Right lobe of liver (tissue), 4 donors: ENCODE results near the gene UTP15.

Experiments used
- POLR2A ChIP-seq: fragments of 450-650 bp; IDR thresholded peaks from one replicate; pipeline ENCODE4 v1.6.1; 2017; ENCODE audit warnings: antibody characterized with exemption, mild to moderate bottlenecking
- TF ChIP-seq, protein P1 (sequence below), 4 donors: fragments of 200-600 bp in 3 of 4; fragments of 450-650 bp in 1 of 4; IDR thresholded peaks; one replicate each; pipeline versions ENCODE4 v1.5.1 to v1.8.0; 2016 to 2022; ENCODE audit warnings: antibody characterized with exemption in 4 of 4, mild to moderate bottlenecking in 2 of 4
- donor health status: DM: no; HTN: no; CAD: no.
- donor health status: DM: no; HTN: no; CAD: no.
- donor health status: DM: no; HTN: yes; CAD: no.

- TF ChIP-seq, protein P1, sequence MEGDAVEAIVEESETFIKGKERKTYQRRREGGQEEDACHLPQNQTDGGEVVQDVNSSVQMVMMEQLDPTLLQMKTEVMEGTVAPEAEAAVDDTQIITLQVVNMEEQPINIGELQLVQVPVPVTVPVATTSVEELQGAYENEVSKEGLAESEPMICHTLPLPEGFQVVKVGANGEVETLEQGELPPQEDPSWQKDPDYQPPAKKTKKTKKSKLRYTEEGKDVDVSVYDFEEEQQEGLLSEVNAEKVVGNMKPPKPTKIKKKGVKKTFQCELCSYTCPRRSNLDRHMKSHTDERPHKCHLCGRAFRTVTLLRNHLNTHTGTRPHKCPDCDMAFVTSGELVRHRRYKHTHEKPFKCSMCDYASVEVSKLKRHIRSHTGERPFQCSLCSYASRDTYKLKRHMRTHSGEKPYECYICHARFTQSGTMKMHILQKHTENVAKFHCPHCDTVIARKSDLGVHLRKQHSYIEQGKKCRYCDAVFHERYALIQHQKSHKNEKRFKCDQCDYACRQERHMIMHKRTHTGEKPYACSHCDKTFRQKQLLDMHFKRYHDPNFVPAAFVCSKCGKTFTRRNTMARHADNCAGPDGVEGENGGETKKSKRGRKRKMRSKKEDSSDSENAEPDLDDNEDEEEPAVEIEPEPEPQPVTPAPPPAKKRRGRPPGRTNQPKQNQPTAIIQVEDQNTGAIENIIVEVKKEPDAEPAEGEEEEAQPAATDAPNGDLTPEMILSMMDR (IDR thresholded peaks at IDR 0.05): peak in 1 of 4 donors; percentile 6
- peak; percentile 30 for TF ChIP-seq POLR2A
Measured at GRCh38 chr5:73625944-73626811, 60.6 kb downstream of the UTP15 start, which contains the start of gene ARHGEF28.
